Urothelium cell line (cell line): ENCODE data around the gene EDDM3A.
A peak's percentile ranks its signal among the peaks of the same experiment; 100 is the strongest.
"Not testable (repeated sequence)": the region's sequence is repeated elsewhere in the genome, so short reads cannot be mapped to it uniquely, and the experiment has no call there.

ENCODE experiments used
- DNase-seq: peaks from one replicate; pipeline ENCODE4 v3.0.0; 2011; ENCODE audit warnings: low spot score, mixed read lengths
- FAIRE-seq: peaks from 2 replicates; lab custom pipeline; 2011; peaks lifted over from hg19 to GRCh38; lab: Jason Lieb, UNC

The EDDM3A gene, protein sequence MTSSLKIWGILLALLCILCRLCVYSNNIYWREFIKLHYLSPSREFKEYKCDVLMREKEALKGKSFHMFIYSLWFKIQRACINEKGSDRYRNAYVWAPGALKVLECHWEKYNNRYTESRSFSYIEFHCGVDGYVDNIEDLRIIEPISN

DNA sequence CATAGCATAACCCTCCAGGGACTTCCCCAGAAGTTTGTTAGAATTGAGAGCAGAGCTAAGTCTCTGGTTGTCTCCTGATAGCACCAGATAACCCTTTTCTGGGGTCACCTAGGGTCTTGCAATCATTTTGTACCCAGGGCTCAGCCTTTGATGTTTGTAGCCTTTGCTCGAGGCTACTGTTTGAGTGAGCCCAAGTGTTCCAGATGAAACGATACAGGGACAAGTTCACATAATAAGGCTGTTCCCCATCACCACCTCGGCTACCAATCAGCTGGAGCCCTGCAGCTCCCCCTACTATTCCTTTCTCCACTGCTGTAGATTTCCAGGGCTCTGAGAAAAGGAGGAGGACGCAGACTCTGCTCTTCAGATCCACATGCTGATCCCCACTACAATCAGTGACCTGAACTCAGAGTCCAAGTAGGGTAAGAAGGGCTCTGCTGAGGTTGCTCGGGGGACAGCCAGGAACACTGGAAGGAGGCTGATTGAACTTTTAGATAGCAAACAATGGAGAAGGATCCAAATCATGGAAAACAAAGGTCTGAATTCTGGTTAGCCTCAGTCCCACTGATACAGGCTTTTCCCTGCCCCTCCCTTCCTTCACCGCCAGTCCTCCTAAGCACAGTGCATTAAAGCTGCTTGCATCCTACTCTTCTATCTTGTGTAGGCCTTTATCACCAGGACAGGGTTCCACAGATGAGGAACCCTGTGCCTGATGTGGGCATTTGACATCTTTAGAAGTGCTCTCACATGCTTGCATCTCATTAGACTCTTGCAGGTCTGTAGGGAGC lies at the start of gene EDDM3A:
Gene EDDM3A, plus strand, starts transcription at position 317 of the 788 bp plus-strand sequence. CDS start 1,694 bp downstream, outside the sequence.
- FAIRE-seq (no peak), DNase-seq (no peak)

DNA sequence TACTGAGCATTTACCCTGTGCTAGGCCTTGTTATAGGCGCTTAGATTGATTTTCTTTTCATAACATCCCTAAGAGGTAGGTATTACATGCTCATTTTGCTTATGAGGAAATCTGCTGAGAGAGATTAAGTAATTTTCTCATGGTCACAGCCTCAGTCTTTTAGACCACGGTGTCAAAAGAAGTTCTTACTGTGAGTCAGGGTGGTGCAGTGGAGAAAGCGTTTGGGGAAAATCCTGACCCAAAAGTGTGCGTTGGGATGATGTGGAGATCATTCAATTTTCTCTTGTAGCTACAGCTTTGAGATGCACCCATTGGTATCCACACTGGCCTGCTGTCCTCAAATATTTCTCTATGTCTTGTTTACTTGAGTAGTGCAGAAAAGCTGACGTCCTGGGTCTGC lies 48.9 kb upstream of the EDDM3A start:
- DNase-seq, result no peak
- FAIRE-seq, result no peak

DNA sequence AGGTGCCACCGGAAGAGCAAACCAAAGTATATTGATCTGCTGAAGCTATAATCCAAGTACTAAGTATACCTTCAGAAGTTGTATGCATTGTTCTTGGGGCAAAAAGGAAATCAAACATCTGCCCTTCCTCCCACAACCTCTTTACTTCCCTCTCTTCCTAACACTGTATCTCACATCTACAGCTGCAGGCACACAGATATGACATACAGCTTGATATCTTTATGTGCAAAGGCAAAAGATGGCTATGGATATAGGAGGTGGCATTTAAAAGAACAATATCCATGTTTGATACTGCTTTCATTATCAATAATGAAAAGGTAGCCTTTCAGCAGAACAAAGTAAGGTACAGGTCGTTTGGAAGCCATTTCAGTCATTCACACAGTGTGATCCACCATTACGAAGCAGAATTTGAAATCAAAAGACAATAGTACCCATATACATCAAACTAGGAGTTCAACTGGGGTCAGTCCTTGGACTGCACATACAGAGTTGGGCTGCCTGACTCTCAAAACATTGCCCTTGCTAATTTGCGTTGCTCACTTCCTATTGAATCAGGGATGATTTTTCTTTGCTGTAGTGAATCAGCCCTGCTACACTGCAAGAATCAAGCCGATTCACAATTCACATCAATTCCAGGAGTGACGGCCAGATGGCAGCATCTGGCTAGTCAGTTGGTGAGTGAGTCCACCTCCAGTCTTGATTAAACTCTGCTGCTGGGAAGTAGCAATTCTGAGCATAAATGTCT lies 48.2 kb upstream of the EDDM3A start:
- peak; percentile 94 for FAIRE-seq
- peak; percentile 74 for DNase-seq

DNA sequence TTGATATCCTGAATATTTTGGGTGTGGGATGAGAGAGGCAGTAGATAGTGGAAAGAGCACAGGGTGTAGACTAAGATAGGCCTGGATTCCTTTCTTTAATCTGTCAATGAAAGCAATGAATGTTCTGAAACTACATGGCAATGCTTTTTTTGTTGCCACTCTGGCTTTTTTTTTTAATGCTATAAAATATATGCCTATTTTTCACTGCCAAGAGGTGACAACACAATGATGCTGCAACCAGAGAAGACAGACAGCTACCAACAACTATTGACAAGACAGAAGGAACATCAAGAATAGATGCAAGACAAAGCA lies 47.7 kb upstream of the EDDM3A start:
- FAIRE-seq (no peak), DNase-seq (no peak)

DNA sequence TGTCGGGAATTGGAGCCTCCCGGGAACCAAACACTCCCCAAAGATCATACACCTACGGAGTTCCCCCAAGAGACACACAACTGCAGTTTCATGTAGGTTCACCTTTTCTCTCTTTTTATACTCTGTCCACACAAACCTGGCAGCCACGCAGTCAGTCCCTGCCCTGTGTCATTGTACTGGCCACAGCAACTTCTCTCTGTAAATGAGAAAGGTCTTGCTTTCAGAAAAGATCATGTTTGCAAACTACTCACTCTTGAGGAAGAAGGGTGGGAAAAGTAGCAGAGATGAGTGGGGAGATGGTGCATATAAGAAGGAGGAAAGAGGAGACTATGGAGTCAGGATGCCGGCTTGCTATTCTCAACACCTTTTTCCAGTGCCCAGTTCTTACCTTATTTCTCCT lies 46.8 kb upstream of the EDDM3A start:
- DNase-seq (no peak), FAIRE-seq (no peak)

DNA sequence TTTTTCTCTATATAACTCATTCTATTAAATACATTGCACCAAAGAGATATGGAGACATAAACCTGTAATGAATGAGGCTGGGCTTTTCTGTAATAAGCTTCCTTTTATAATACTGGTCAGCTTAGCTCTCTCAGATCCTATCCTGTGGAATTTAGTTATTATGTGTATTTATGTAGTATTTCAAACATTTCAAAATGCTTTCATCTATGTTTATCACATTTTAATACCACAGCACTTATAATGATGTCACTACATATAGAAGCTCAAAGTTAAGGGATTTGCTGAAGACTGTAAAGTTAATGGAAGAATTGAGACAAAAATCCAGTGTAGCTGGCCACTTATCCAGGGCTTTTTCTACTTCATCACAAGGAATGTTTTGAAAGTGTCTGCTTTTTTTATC lies 45.8 kb upstream of the EDDM3A start:
- DNase-seq, result no peak
- no peak for FAIRE-seq

DNA sequence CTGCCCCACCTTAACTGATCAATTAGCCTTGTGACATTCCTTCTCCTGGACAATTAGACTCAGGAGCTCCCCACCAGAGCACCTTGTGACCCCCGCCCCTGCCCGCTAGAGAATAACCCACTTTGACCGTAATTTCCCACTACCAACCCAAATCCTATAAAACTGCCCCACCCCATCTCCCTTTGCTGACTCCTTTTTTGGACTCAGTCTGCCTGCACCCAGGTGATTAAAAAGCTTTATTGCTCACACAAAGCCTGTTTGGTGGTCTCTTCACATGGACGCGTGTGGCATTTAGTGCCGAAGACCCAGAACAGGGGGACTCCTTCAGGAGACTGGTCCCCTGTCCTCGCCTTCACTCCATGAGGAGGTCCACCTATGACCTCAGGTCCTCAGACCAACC lies 44.7 kb upstream of the EDDM3A start:
- not testable (repeated sequence) for FAIRE-seq, DNase-seq

DNA sequence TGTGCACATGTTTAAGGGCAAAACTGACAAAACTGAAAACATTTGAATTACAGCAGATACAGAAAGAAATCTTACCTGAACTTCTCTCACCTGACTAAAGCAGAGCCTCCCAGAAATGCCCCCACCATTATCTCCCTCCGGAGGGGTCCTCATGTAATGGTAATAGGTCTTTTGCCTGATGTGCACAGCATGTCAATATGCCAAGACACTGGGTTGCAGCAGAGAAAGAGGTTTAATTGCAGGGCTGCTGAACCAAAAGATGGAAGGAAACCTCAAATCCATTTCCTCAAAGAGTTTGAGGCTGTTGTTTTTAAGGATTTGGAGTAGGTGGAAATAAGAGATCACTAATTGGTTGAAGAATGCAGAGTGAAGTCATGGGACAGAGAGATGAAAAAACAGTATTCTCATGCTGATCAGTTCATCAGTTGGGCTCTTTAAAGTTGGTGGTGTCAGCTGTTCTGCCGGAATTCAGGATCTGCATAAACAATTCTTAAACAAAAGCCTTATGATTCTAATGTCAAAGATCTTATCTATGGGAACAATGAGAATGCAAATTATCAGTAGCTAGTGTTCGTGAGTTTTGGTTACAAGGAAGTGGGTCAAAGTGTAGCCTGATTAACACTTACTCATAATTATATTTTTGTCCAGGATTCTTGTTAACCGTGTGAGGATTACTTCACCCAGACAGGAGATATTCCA lies 38.9 kb upstream of the EDDM3A start:
- FAIRE-seq (no peak), DNase-seq (no peak)

DNA sequence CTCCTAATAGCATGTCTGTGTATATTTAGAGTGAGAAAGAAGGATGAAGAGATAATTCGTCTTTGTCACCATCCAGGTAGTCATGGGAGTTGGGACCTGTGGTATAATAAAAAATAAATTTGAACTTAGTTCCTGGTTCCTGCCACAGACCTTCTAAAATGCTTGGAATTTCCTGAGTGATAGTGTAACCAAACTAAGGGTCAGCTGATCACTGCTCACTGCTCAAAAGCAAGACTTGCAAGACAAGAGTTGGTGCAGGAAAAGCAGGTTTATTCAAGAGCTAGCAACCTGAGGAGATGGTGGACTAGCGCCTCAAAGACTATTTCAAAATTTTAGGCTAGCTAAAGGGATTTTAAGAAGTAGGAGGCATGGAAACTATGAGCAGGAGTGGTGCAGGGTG lies 38.1 kb upstream of the EDDM3A start:
- FAIRE-seq, result no peak

DNA sequence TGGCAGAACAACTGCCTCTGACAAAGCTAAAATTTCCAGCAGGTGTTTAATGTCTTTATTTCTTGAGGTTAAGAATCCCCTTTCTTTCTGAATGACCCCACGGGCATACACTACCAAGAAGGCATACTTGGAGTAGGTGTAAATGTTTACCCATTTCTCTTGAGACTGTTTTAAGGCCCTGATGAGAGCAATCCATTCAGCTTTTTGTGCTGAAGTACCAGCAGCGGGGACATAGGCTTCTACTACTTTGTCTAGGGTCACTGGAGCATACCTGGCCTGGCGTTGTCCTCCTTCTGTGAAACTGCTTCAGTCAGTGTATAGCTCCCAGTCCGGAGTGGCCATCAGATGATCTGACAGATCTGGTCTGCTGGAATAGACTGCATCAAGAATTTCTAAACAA lies 34.4 kb upstream of the EDDM3A start:
- FAIRE-seq (no peak), DNase-seq (no peak)

More for the DNA sequence above, 38.1 kb upstream of the EDDM3A start:
- no peak for DNase-seq

DNA sequence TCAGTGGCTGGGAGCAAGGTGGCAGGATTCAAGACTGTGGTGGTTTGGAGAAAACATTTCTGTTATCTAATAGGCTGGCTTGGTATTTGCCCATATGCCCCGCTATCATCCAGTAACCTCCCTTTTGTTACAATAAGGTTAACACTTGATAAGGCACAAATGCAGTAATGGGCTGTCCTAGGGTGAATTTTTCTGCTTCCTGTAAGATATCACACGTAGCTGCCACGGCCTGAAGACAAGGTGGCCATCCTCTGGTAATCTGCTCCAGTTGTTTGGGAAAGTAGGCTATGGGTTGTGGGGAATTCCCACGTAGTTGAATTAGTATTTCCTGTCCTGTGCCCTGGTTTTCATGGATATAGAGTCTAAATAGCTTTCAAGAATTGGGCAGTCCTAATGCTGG lies 34.0 kb upstream of the EDDM3A start:
- DNase-seq (no peak), FAIRE-seq (no peak)

DNA sequence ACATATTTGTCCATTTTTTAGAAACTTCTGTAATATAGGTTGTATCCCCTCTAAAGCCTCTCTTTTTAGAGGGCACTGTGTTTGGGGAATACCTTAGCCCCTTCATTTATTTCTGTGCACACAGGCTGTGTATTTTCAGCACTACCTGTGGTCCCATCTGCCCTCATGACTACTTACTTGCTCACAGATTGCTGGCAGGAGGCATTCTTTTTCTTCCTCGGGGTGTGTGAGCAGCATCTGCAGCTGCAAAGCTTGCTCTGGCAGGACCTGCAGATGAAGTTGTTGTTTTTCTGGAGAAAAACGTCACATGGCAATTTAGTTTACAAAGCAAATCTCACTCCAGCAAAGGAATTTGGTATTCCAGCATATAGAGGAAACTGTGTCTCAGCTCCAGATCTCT lies 32.8 kb upstream of the EDDM3A start:
- FAIRE-seq (no peak), DNase-seq (no peak)

DNA sequence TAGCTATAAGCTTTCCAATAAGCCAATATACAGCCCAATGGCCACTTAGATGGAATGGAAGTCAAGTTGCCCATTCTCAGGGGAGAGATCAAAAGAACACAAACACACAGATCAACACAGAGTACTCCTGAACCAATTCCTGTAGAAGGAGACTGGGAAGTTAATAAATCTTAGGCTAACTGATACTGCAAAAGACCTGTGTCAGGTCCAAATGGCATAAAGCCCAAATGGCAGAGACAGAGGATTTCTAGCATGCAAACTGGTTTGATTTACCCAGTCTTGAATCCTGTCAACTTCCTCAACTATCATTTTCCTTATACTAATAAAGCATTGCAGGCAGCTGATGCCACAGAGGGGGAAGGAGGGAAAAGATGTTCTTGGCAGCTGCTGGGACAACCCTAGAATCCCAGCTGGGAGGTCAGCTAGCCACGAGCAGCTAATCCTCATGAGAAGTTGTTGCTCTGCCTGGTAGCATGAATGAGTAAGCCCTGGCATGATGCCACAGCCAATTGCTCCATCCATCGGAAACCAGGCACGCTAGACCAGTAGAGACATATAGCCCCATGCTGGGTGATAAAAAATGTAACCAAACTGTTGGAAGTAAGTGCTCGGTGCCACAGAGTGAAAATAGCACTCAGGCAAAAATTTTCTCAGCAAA lies 31.0 kb upstream of the EDDM3A start:
- peak; percentile 26 for DNase-seq
- FAIRE-seq, result no peak

DNA sequence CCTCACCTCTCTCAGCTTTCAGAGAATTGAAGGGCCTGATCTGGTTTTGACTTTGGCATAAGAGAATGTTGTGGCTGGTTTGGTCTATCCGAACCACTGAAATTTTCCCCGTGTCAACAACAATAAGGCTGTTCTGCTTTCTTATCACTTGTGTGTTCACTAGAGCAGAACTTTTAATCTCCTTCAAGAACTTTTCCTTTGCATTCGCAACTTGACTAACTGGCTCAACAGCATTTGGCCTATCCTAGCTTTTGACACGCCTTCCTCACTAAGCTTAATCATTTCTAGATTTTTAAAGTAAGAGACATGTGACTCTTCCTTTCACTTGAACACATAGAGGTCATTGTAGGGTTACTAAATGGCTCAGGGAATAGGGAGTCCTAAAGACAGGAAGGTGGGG lies 25.9 kb upstream of the EDDM3A start:
- DNase-seq (no peak), FAIRE-seq (no peak)

DNA sequence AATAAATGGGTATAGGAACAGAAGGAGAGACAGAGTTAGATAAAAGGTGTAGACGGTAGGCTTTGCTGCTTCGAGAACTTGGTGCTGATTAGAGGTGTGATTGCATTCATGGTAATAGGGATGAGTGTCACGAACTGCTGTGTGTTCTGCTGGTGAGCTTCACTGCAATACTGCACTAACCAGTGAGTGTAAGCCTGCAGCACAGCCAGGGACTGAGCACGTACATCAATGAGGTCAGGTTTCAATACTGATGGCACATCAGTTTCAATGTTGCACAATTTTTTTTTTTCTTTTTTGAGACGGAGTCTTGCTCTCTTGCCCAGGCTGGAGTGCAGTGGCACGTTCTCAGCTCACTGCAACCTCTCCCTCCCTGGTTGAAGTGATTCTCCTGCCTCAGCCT lies 24.9 kb upstream of the EDDM3A start:
- FAIRE-seq (no peak), DNase-seq (no peak)

DNA sequence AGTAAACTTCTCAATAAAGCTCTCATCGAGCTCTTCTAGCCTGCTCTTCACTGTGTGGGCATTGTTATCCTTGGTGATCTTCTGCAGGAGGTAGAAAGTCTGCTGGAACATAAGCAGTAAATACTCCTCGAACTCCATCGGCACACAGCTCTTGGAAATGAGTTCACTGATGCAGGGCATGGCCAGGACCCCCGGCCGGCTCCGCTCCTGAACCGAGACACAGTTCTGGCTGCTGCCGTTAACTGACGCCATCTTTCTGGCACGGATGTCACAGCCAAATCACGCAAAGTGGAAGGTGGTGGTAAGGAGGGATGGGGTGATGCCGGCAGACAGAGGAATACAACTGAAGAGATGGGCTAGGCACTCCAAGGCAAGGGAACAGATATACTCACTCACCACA lies 23.7 kb upstream of the EDDM3A start:
- no peak for DNase-seq
- no peak for FAIRE-seq

DNA sequence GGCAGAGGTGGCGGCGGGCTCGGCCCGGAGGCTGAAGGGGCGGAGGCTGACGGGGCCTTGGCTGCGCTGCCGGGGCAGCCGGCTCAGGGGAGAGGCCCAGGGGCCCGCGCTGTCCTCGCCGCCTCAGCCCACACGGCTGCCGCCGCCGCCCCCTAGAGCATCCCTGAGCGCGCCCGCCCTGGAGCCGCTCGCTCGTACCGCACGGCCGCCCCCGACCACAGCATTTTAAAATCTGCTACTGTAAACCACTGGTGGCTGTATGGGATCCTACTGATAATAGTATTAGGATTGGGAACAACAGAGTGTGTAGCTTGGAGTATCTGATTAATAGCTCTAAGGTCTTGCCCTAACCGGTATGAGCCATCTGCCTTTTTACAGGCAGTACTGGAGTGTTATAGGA lies 22.2 kb upstream of the EDDM3A start:
- FAIRE-seq, result no peak
- no peak for DNase-seq

DNA sequence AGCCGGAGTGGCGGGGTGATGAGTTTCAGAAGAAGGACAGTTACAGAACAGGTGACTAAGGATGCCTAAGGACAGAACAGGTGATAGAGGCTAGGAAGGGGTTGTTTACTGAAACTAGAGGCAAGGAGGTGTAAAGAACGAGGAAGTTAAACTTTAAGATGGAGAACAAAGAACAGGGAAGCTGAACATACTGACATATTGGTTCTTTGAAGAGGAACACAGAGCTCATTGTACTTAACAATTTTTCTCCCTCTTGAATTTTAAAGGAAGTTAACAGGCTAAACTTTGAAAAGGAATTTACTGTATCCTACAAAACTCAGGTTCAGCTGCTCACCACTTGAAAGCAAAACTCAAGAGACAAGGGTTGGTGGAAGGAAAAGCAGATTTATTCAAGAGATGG lies 19.6 kb upstream of the EDDM3A start:
- not testable (repeated sequence) for FAIRE-seq

DNA sequence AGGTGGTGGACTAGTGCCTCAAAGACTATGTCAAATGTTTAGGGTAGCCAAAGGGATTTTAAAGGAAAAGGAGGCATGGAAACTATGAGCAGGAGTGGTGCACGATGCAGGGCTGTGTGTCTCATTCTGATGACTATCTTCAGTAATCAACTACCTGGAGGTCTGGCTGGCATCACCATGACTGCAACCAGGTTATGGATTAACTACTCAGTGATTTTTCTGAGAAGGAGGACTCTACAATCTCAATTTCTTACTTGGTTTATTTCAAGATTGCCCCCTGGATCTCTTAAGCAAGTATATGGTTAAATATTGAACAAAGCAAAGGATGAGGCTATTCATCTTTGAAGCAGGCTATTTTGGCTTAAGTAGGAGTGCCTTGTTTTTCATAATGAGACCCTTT lies 19.2 kb upstream of the EDDM3A start:
- DNase-seq (no peak), FAIRE-seq (no peak)

More for the DNA sequence above, 19.6 kb upstream of the EDDM3A start:
- not testable (repeated sequence) for DNase-seq

DNA sequence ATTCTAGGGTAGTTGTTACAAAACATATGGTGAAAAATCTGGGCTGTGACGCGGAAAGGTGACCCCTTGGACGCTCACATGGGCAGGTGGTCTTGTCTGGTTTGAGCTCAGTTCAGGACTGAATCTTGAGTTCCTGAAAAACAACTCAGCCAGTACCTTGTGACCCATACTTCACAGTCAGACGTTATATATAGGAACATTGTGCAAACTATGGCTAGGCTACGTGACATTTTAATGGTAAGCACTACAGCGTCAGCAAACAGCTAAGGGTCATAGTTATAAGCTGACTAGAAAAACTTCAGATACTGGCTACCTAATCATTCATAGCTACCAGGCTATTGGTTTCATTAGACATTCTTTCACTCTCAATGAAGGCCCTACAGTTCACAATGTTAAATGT lies 14.8 kb upstream of the EDDM3A start:
- DNase-seq, result no peak
- no peak for FAIRE-seq

DNA sequence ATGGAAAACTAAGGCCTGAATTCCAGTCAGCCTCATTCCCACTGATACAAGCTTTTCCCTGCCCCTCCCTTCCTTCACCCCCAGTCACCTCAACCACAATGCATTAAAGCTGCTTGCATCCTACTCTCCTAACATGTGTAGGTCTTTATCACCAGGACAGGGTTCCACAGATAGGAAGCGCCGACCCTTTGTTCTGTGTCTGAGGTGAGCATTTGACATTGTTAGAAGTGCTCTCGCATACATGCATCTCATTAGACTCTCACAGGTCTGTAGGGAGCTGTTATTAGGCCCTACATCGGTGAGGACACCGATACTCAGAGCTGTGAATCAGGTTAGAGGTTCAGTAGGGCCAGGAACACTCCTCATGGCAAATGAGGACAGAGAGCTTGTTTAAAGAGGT lies 13.2 kb upstream of the EDDM3A start:
- no peak for DNase-seq
- no peak for FAIRE-seq
